Tibial nerve (tissue), 4 donors: ENCODE results near the gene HSF4.

ENCODE experiments used
- EP300 ChIP-seq, 2 donors: sonication (generic); formaldehyde crosslinking; IDR thresholded peaks; one replicate each; pipeline ENCODE4 v1.6.1; 2017; ENCODE audit warnings: antibody characterized with exemption in 2 of 2, mild to moderate bottlenecking in 1 of 2
- TF ChIP-seq, protein P1 (sequence below), 5 experiments: fragments of 200-600 bp in 3 of 5; fragments of 450-650 bp in 2 of 5; sonication (generic) in 3 of 5; IDR thresholded peaks; one replicate each; pipeline ENCODE4 v1.5.1; 2016 to 2019; ENCODE audit warnings: antibody characterized with exemption in 5 of 5, mild to moderate bottlenecking in 3 of 5, moderate library complexity in 2 of 5

DNA sequence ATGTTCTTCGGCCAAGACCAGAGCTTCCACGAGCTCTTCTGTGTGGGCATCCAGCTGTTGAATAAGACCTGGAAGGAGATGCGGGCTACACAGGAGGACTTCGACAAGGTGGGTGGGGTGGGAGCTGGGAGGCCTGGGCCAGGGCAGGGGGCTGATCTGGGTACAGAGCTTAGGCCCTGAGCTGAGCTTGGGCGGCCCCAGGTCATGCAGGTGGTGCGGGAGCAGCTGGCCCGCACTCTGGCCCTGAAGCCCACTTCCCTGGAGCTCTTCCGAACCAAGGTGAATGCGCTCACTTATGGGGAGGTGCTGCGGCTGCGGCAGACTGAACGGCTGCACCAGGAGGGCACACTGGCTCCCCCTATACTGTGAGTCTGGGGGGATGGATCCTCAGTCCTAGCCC, 37.9 kb downstream of the HSF4 start:
- TF ChIP-seq, protein P1, sequence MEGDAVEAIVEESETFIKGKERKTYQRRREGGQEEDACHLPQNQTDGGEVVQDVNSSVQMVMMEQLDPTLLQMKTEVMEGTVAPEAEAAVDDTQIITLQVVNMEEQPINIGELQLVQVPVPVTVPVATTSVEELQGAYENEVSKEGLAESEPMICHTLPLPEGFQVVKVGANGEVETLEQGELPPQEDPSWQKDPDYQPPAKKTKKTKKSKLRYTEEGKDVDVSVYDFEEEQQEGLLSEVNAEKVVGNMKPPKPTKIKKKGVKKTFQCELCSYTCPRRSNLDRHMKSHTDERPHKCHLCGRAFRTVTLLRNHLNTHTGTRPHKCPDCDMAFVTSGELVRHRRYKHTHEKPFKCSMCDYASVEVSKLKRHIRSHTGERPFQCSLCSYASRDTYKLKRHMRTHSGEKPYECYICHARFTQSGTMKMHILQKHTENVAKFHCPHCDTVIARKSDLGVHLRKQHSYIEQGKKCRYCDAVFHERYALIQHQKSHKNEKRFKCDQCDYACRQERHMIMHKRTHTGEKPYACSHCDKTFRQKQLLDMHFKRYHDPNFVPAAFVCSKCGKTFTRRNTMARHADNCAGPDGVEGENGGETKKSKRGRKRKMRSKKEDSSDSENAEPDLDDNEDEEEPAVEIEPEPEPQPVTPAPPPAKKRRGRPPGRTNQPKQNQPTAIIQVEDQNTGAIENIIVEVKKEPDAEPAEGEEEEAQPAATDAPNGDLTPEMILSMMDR (IDR thresholded peaks at IDR 0.05): no peak
- TF ChIP-seq EP300 (IDR thresholded peaks at IDR 0.05): no peak
